ENCODE results near the gene SYNCRIP.
A peak's percentile ranks its signal among the peaks of the same experiment; 100 is the strongest.
"Not testable (repeated sequence)": the region's sequence is repeated elsewhere in the genome, so short reads cannot be mapped to it uniquely, and the experiment has no call there.

Gene SYNCRIP

GRCh38 chr6:85614780-85615179, 27.9 kb downstream of the SYNCRIP start:
- no peak for DNase-seq
- intact Hi-C loops (cut with DNase I): no loop called here

- DNase-seq: no peak
- intact Hi-C loops (cut with DNase I): no loop called here
Measured at GRCh38 chr6:85612690-85613474, 29.8 kb downstream of the SYNCRIP start.

- intact Hi-C loops (cut with DNase I): no loop called here
- no peak for DNase-seq
Measured at GRCh38 chr6:85610182-85610895, 32.3 kb downstream of the SYNCRIP start.

- intact Hi-C loops (cut with DNase I): no loop called here
- DNase-seq: no peak
Measured at GRCh38 chr6:85602100-85602499, 40.6 kb downstream of the SYNCRIP start.

GRCh38 chr6:85600713-85601313, 41.9 kb downstream of the SYNCRIP start:
- intact Hi-C loops (cut with DNase I): no loop called here
- DNase-seq: no peak

GRCh38 chr6:85594197-85594930, 48.3 kb downstream of the SYNCRIP start:
- DNase-seq: peak in 4 of 42 donors; percentile 44 to 72 (median 48)
- intact Hi-C loops (cut with DNase I): no loop called here

- DNase-seq: peak; percentile 80 to 95 (median 90)
- intact Hi-C loops (cut with DNase I): loop anchor here (2.0 kb wide), 1 partner anchor 49 kb away; the partner anchor contains the start of gene SYNCRIP
Measured at GRCh38 chr6:85593438-85594196, 49.1 kb downstream of the SYNCRIP start, which contains the start of gene SNX14. Gene SNX14 (minus strand): TSS chr6:85593858. CDS start chr6:85593718, 140 bp downstream.

- DNase-seq: no peak
- intact Hi-C loops (cut with DNase I): loop anchor here (2.0 kb wide), 1 partner anchor 51 kb away; the partner anchor contains the start of gene SYNCRIP
Measured at GRCh38 chr6:85592033-85592432, 50.7 kb downstream of the SYNCRIP start.

GRCh38 chr6:85591207-85591606, 51.5 kb downstream of the SYNCRIP start:
- intact Hi-C loops (cut with DNase I): no loop called here
- DNase-seq: no peak

GRCh38 chr6:85585741-85586140, 56.9 kb downstream of the SYNCRIP start:
- intact Hi-C loops (cut with DNase I): no loop called here
- no peak for DNase-seq

GRCh38 chr6:85582832-85583231, 59.9 kb downstream of the SYNCRIP start:
- DNase-seq; intact Hi-C loops (cut with DNase I): not testable (repeated sequence)

GRCh38 chr6:85581572-85581971, 61.1 kb downstream of the SYNCRIP start:
- intact Hi-C loops (cut with DNase I): no loop called here
- no peak for DNase-seq

GRCh38 chr6:85580878-85581267, 61.8 kb downstream of the SYNCRIP start:
- intact Hi-C loops (cut with DNase I): no loop called here
- no peak for DNase-seq

- intact Hi-C loops (cut with DNase I): no loop called here
- DNase-seq: no peak
Measured at GRCh38 chr6:85580118-85580877, 62.4 kb downstream of the SYNCRIP start.

- no peak for DNase-seq
- intact Hi-C loops (cut with DNase I): no loop called here
Measured at GRCh38 chr6:85579581-85579980, 63.1 kb downstream of the SYNCRIP start.

GRCh38 chr6:85576476-85576875, 66.2 kb downstream of the SYNCRIP start:
- intact Hi-C loops (cut with DNase I): no loop called here
- DNase-seq: no peak

GRCh38 chr6:85574932-85575598, 67.6 kb downstream of the SYNCRIP start:
- DNase-seq: no peak
- intact Hi-C loops (cut with DNase I): no loop called here

Data from head of caudate nucleus (tissue), 42 donors.